WTC11 (cell line): ENCODE data around the gene TRA2A. TPM values are rescaled to one million over a fixed set of nuclear protein-coding genes. Genes with fewer than 3 reads are reported as not detected.

Source experiments
- ATAC-seq: fragments of 200-7000 bp; cut with Tn5 transposase; 2 replicates; pipeline ENCODE4 v1.10.0; 2021; ENCODE audit warnings: mild to moderate bottlenecking, moderate library complexity
- CTCF ChIA-PET: fragments of 300-600 bp; sonication (Branson Sonifier 250); formaldehyde crosslinking; loops from one replicate; lab custom pipeline; 2021; ENCODE audit warnings: antibody characterized with exemption; lab: Charles Lee
- POLR2A ChIA-PET: fragments of 350-600 bp; sonication (Branson Sonifier 250); formaldehyde crosslinking; loops from one replicate; lab custom pipeline; 2021; ENCODE audit warnings: antibody characterized with exemption; lab: Charles Lee
- DNase-seq: peaks from one replicate; pipeline ENCODE4 v3.0.0; 2021; ENCODE audit warnings: low spot score
- H3K27ac Mint-ChIP-seq: 2 replicates; pipeline ENCODE4 v1.8.0; 2021; ENCODE audit warnings: mixed read lengths
- H3K27me3 Mint-ChIP-seq: 2 replicates; pipeline ENCODE4 v1.8.0; 2021; ENCODE audit warnings: low read depth, mild to moderate bottlenecking, moderate library complexity, mixed read lengths
- H3K36me3 Mint-ChIP-seq: 2 replicates; pipeline ENCODE4 v1.8.0; 2021; ENCODE audit warnings: mixed read lengths
- H3K4me1 Mint-ChIP-seq: 2 replicates; pipeline ENCODE4 v1.8.0; 2022; ENCODE audit warnings: mixed read lengths
- H3K4me3 Mint-ChIP-seq: 2 replicates; pipeline ENCODE4 v1.8.0; 2021; ENCODE audit warnings: mild to moderate bottlenecking, moderate library complexity, mixed read lengths
- H3K9me3 Mint-ChIP-seq: 2 replicates; pipeline ENCODE4 v1.8.0; 2021; ENCODE audit warnings: mixed read lengths
- ATF1 ChIP-seq: sonication (generic); formaldehyde crosslinking; IDR thresholded peaks from 2 replicates; pipeline ENCODE4 v1.8.1; 2023; ENCODE audit warnings: mild to moderate bottlenecking, moderate library complexity, missing genetic modification reagents
- CBFB ChIP-seq: sonication (generic); formaldehyde crosslinking; IDR thresholded peaks from 2 replicates; pipeline ENCODE4 v1.8.1; 2022; ENCODE audit warnings: mild to moderate bottlenecking, low read depth, missing genetic modification reagents
- EMX1 ChIP-seq: fragments of 250-450 bp; sonication (Bioruptor Pico); IDR thresholded peaks from 2 replicates; pipeline ENCODE4 v1.8.0; 2021; ENCODE audit warnings: mild to moderate bottlenecking
- ETV6 ChIP-seq: sonication (generic); formaldehyde crosslinking; IDR thresholded peaks from 2 replicates; pipeline ENCODE4 v1.8.1; 2022; ENCODE audit warnings: mild to moderate bottlenecking, missing genetic modification reagents
- FOXK1 ChIP-seq: sonication (generic); formaldehyde crosslinking; IDR thresholded peaks from 2 replicates; pipeline ENCODE4 v1.8.0; 2022; ENCODE audit warnings: mild to moderate bottlenecking, moderate library complexity, missing genetic modification reagents
- FOXP1 ChIP-seq: sonication (generic); formaldehyde crosslinking; IDR thresholded peaks from 2 replicates; pipeline ENCODE4 v1.8.0; 2022; ENCODE audit warnings: missing genetic modification reagents, mild to moderate bottlenecking, moderate library complexity, borderline replicate concordance
- GABPB1 ChIP-seq: sonication (generic); formaldehyde crosslinking; IDR thresholded peaks from 2 replicates; pipeline ENCODE4 v1.8.1; 2023; ENCODE audit warnings: mild to moderate bottlenecking, missing genetic modification reagents
- IRF2 ChIP-seq: sonication (generic); formaldehyde crosslinking; IDR thresholded peaks from 2 replicates; pipeline ENCODE4 v1.8.0; 2022; ENCODE audit warnings: low read depth, missing genetic modification reagents, borderline replicate concordance
- JAZF1 ChIP-seq: fragments of 250-450 bp; sonication (Bioruptor Pico); IDR thresholded peaks from 2 replicates; pipeline ENCODE4 v1.9.0; 2021; ENCODE audit warnings: moderate library complexity, mild to moderate bottlenecking, inconsistent platforms
- JUN ChIP-seq: sonication (generic); formaldehyde crosslinking; IDR thresholded peaks from 2 replicates; pipeline ENCODE4 v1.8.0; 2023; ENCODE audit warnings: mild to moderate bottlenecking, missing genetic modification reagents
- KAT7 ChIP-seq: sonication (generic); formaldehyde crosslinking; IDR thresholded peaks from 2 replicates; pipeline ENCODE4 v1.8.1; 2023; ENCODE audit warnings: missing genetic modification reagents, mild to moderate bottlenecking, borderline replicate concordance
- MXD4 ChIP-seq: fragments of 250-450 bp; sonication (Bioruptor Pico); IDR thresholded peaks from 2 replicates; pipeline ENCODE4 v1.8.0; 2021; ENCODE audit warnings: mild to moderate bottlenecking, moderate library complexity, borderline replicate concordance
- NFE2L1 ChIP-seq: sonication (generic); formaldehyde crosslinking; IDR thresholded peaks from 2 replicates; pipeline ENCODE4 v1.8.1; 2023; ENCODE audit warnings: missing genetic modification reagents
- NFYB ChIP-seq: sonication (generic); formaldehyde crosslinking; conservative IDR thresholded peaks from 2 replicates; pipeline ENCODE4 v1.8.0; 2022; ENCODE audit warnings: low read depth, missing genetic modification reagents
- PRRX2 ChIP-seq: fragments of 250-450 bp; sonication (Bioruptor Pico); IDR thresholded peaks from 2 replicates; pipeline ENCODE4 v1.8.0; 2021; ENCODE audit warnings: mild to moderate bottlenecking
- SOX15 ChIP-seq: fragments of 250-450 bp; sonication (Bioruptor Pico); IDR thresholded peaks from 2 replicates; pipeline ENCODE4 v1.9.0; 2021; ENCODE audit warnings: mild to moderate bottlenecking
- TP53 ChIP-seq: sonication (generic); formaldehyde crosslinking; IDR thresholded peaks from 2 replicates; pipeline ENCODE4 v1.8.1; 2023; ENCODE audit warnings: mild to moderate bottlenecking, missing genetic modification reagents
- ZNF396 ChIP-seq: fragments of 250-450 bp; sonication (Bioruptor Pico); IDR thresholded peaks from 2 replicates; pipeline ENCODE4 v1.8.0; 2021; ENCODE audit warnings: mild to moderate bottlenecking, moderate library complexity, borderline replicate concordance
- ZNF671 ChIP-seq: fragments of 250-450 bp; sonication (Bioruptor Pico); IDR thresholded peaks from 2 replicates; pipeline ENCODE4 v1.8.0; 2021; ENCODE audit warnings: mild to moderate bottlenecking
- total RNA-seq: library from RNA; stranded (reverse); gene quantifications from 3 replicates; pipeline ENCODE4 v1.2.3, GENCODE V29; 2021
- TF ChIP-seq, protein P1 (sequence below): fragments of 250-450 bp; sonication (Bioruptor Pico); IDR thresholded peaks from 2 replicates; pipeline ENCODE4 v1.9.0; 2021; ENCODE audit warnings: mild to moderate bottlenecking
- TF ChIP-seq, protein P2 (sequence below): fragments of 250-450 bp; sonication (Bioruptor Pico); conservative IDR thresholded peaks from 2 replicates; pipeline ENCODE4 v1.9.0; 2021; ENCODE audit warnings: mild to moderate bottlenecking
- TF ChIP-seq, protein P3 (sequence below): sonication (generic); formaldehyde crosslinking; IDR thresholded peaks from 2 replicates; pipeline ENCODE4 v1.8.0; 2022; ENCODE audit warnings: missing genetic modification reagents
- TF ChIP-seq, protein P4 (sequence below): sonication (generic); formaldehyde crosslinking; IDR thresholded peaks from 2 replicates; pipeline ENCODE4 v1.8.1; 2022; ENCODE audit warnings: mild to moderate bottlenecking, moderate library complexity, missing genetic modification reagents
- TF ChIP-seq, protein P5 (sequence below): sonication (generic); formaldehyde crosslinking; IDR thresholded peaks from 2 replicates; pipeline ENCODE4 v1.8.1; 2023; ENCODE audit warnings: mild to moderate bottlenecking, missing genetic modification reagents

The TRA2A gene
- total RNA-seq, 1 experiment from 2014 or later, result 110 TPM

DNA sequence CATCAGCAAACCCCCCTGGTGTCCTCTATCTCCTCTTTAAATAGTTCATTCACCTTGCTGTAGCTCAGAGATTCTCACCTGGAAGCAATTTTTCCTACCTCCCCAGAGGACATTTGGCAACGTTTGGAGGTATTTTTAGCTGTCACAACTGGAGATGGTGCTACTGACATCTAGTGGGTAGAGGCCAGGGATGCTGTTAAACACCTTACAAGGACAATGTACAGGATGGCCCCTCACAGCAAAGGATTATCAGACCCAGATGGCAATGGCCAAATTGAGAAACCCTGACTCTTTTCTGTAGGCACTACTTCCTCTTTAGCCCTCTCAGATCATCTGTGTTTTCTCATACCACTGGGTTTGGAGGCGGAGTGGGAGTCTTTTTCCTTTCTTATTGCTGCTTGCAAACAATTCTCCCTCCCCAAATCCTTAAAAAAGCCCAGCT is 13.2 kb upstream of the TRA2A start:
- H3K27me3 Mint-ChIP-seq, result no peaks in the 10 kb centered on the region
- ATAC-seq, result peak; percentile 38
- DNase-seq, result no peak
- H3K36me3 Mint-ChIP-seq, result no peaks in the 10 kb centered on the region
- H3K27ac Mint-ChIP-seq, result no peak overlapping the region
- H3K4me1 Mint-ChIP-seq, result peaks cover 2% of the 10 kb centered on the region
- H3K9me3 Mint-ChIP-seq, result peaks cover 6% of the 10 kb centered on the region
- no peak overlapping the region for H3K4me3 Mint-ChIP-seq
- POLR2A ChIA-PET, result no interaction called here
- CTCF ChIA-PET, result interaction anchor here (0.7 to 1.4 kb wide), 9 partner anchors 16 to 298 kb away, joined by 3 to 9 read pairs (median 3); partner anchors contain the start of gene GPNMB
- TF ChIP-seq JUN (CRISPR knock-in tag), result no peak
- TF ChIP-seq KAT7 (CRISPR knock-in tag), result no peak
- TF ChIP-seq ATF1 (CRISPR knock-in tag), result no peak
- no peak for TF ChIP-seq MXD4 (CRISPR knock-in tag)
- no peak for TF ChIP-seq ZNF671 (CRISPR knock-in tag)
- no peak for TF ChIP-seq SOX15 (CRISPR knock-in tag)
- TF ChIP-seq, protein P1, sequence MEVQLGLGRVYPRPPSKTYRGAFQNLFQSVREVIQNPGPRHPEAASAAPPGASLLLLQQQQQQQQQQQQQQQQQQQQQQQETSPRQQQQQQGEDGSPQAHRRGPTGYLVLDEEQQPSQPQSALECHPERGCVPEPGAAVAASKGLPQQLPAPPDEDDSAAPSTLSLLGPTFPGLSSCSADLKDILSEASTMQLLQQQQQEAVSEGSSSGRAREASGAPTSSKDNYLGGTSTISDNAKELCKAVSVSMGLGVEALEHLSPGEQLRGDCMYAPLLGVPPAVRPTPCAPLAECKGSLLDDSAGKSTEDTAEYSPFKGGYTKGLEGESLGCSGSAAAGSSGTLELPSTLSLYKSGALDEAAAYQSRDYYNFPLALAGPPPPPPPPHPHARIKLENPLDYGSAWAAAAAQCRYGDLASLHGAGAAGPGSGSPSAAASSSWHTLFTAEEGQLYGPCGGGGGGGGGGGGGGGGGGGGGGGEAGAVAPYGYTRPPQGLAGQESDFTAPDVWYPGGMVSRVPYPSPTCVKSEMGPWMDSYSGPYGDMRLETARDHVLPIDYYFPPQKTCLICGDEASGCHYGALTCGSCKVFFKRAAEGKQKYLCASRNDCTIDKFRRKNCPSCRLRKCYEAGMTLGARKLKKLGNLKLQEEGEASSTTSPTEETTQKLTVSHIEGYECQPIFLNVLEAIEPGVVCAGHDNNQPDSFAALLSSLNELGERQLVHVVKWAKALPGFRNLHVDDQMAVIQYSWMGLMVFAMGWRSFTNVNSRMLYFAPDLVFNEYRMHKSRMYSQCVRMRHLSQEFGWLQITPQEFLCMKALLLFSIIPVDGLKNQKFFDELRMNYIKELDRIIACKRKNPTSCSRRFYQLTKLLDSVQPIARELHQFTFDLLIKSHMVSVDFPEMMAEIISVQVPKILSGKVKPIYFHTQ (CRISPR knock-in tag), result no peak
- TF ChIP-seq NFYB (CRISPR knock-in tag), result no peak
- no peak for TF ChIP-seq NFE2L1 (CRISPR knock-in tag)
- no peak for TF ChIP-seq TP53
- no peak for TF ChIP-seq EMX1 (CRISPR knock-in tag)
- TF ChIP-seq JAZF1 (CRISPR knock-in tag), result no peak
- TF ChIP-seq, protein P2, sequence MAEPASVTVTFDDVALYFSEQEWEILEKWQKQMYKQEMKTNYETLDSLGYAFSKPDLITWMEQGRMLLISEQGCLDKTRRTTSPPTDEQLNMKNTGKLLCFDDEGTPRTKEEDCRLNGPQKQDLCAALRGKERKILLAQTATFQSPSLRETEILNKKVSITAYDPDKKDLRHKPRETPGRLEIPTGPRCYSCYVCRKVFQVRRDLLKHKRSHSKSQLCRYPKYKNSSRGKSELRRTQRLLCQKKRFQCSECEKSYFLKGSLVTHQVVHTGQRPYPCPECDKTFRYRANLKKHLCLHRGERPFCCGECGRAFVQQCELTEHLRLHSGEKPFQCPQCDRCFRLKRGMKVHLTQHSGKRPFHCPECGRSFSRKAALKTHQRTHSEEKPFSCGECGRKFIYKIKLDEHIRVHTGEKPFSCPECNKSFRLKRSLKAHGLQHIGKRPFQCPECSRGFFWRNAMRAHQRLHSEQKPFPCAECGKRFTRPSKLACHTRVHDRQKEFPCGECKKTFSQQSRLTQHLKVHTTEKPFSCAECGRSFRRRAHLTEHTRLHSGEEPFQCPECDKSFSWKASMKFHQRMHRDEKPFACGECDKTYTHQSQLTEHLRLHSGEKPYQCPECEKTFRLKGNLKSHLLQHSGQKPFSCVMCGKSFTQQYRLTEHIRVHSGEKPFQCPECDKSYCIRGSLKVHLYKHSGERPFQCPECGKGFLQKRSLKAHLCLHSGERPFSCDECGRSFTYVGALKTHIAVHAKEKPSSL (CRISPR knock-in tag), result no peak

DNA sequence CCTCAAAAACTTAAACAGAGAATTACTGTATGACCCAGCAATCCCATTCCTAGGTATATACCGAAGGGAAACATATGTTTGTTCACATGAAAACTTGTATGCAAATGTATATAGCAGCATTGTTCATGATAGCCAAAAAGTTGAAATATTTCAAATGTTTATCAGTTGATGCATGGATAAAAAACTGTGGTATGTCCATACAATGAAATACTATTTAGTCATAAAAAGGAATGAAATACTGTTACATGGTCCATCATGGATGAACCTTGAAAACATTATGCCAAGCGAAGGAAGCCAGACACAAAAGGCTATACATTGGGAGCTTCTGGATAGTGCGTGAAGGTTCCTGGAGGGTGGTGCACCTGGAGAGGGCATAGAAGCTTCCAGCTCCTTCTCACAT is 11.0 kb upstream of the TRA2A start:
- Mint-ChIP-seq H3K9me3 (peaks cover 6% of the 10 kb centered on the region), H3K27ac (no peak overlapping the region), H3K4me3 (no peak overlapping the region), H3K36me3 (no peaks in the 10 kb centered on the region), H3K4me1 (peaks cover 2% of the 10 kb centered on the region), H3K27me3 (no peaks in the 10 kb centered on the region)
- TF ChIP-seq ETV6 (CRISPR knock-in tag), result no peak
- DNase-seq (no peak), ATAC-seq (no peak)
- ChIA-PET CTCF (no interaction called here), POLR2A (no interaction called here)

DNA sequence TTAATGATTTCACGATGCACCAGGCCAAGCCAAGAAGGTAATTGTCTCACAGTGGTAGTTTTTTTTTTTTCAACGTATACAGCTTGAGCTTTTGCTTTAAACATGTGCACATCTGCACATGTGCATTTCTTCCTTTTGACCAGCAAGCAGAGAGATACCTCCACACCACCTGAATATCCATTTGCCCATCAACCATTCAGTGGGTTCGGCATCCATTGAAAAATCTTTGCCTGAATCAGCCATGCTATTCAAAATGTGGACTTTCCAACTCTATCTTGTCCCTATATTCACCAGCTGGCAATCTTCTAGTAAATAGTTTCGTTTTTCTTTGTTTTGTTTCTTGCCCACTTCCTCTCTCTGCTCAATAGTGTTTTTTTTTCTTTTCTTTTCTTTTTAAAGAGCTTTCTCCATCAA is 7.7 kb upstream of the TRA2A start:
- ChIA-PET CTCF (interaction anchor here (0.6 to 2.2 kb wide), 4 partner anchors 11 to 267 kb away, joined by 3 to 7 read pairs (median 6); no protein-coding TSS in a partner anchor), POLR2A (no interaction called here)
- DNase-seq, result no peak
- Mint-ChIP-seq H3K27me3 (no peaks in the 10 kb centered on the region), H3K36me3 (no peaks in the 10 kb centered on the region), H3K27ac (no peak overlapping the region), H3K4me3 (no peak overlapping the region), H3K4me1 (no peaks in the 10 kb centered on the region), H3K9me3 (peaks cover 6% of the 10 kb centered on the region)
- no peak for ATAC-seq
- TF ChIP-seq ZNF396 (CRISPR knock-in tag) (no peak), GABPB1 (CRISPR knock-in tag) (no peak), CBFB (CRISPR knock-in tag) (no peak), FOXK1 (CRISPR knock-in tag) (no peak), PRRX2 (no peak), IRF2 (no peak), FOXP1 (CRISPR knock-in tag) (no peak), MXD4 (CRISPR knock-in tag) (no peak)
- TF ChIP-seq, protein P3, sequence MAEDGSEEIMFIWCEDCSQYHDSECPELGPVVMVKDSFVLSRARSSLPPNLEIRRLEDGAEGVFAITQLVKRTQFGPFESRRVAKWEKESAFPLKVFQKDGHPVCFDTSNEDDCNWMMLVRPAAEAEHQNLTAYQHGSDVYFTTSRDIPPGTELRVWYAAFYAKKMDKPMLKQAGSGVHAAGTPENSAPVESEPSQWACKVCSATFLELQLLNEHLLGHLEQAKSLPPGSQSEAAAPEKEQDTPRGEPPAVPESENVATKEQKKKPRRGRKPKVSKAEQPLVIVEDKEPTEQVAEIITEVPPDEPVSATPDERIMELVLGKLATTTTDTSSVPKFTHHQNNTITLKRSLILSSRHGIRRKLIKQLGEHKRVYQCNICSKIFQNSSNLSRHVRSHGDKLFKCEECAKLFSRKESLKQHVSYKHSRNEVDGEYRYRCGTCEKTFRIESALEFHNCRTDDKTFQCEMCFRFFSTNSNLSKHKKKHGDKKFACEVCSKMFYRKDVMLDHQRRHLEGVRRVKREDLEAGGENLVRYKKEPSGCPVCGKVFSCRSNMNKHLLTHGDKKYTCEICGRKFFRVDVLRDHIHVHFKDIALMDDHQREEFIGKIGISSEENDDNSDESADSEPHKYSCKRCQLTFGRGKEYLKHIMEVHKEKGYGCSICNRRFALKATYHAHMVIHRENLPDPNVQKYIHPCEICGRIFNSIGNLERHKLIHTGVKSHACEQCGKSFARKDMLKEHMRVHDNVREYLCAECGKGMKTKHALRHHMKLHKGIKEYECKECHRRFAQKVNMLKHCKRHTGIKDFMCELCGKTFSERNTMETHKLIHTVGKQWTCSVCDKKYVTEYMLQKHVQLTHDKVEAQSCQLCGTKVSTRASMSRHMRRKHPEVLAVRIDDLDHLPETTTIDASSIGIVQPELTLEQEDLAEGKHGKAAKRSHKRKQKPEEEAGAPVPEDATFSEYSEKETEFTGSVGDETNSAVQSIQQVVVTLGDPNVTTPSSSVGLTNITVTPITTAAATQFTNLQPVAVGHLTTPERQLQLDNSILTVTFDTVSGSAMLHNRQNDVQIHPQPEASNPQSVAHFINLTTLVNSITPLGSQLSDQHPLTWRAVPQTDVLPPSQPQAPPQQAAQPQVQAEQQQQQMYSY (CRISPR knock-in tag), result no peak
- TF ChIP-seq, protein P4, sequence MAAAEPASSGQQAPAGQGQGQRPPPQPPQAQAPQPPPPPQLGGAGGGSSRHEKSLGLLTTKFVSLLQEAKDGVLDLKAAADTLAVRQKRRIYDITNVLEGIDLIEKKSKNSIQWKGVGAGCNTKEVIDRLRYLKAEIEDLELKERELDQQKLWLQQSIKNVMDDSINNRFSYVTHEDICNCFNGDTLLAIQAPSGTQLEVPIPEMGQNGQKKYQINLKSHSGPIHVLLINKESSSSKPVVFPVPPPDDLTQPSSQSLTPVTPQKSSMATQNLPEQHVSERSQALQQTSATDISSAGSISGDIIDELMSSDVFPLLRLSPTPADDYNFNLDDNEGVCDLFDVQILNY (CRISPR knock-in tag), result no peak
- TF ChIP-seq, protein P5, sequence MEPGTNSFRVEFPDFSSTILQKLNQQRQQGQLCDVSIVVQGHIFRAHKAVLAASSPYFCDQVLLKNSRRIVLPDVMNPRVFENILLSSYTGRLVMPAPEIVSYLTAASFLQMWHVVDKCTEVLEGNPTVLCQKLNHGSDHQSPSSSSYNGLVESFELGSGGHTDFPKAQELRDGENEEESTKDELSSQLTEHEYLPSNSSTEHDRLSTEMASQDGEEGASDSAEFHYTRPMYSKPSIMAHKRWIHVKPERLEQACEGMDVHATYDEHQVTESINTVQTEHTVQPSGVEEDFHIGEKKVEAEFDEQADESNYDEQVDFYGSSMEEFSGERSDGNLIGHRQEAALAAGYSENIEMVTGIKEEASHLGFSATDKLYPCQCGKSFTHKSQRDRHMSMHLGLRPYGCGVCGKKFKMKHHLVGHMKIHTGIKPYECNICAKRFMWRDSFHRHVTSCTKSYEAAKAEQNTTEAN (CRISPR knock-in tag), result no peak
